H1 (cell line): ENCODE measurements around the gene NHLH2. TPM values are rescaled to one million over a fixed set of nuclear protein-coding genes. Genes with fewer than 3 reads are reported as not detected.
A peak's percentile ranks its signal among the peaks of the same experiment; 100 is the strongest.

ENCODE experiments used
- CTCF ChIA-PET: fragments of 300-600 bp; sonication (Branson Sonifier 250); formaldehyde crosslinking; loops from one replicate; lab custom pipeline; 2021; ENCODE audit not compliant: partially characterized antibody; lab: Charles Lee
- POLR2A ChIA-PET: fragments of 300-600 bp; sonication (Branson Sonifier 250); formaldehyde crosslinking; loops from one replicate; lab custom pipeline; 2021; ENCODE audit warnings: inconsistent platforms; ENCODE audit not compliant: partially characterized antibody; lab: Charles Lee
- DNase-seq, 2 experiments: peaks; one replicate each; pipeline versions ENCODE4 v3.0.0 to v3.0.0-alpha.2; 2010 to 2022; ENCODE audit warnings: low spot score in 2 of 2, low read depth in 1 of 2, mixed read lengths in 1 of 2
- FAIRE-seq: peaks from 2 replicates; lab custom pipeline; 2011; peaks lifted over from hg19 to GRCh38; lab: Jason Lieb, UNC
- H2AFZ ChIP-seq: 2 replicates; pipeline ENCODE4 v1.8.1; 2012; ENCODE audit warnings: low read length, inconsistent platforms
- H2AK5ac ChIP-seq: 2 replicates; pipeline ENCODE4 v1.6.1; 2013; ENCODE audit warnings: low read depth, low read length
- H2BK120ac ChIP-seq: replicated peaks from 2 replicates; pipeline ENCODE3; 2013; ENCODE audit warnings: low read depth, low read length, inconsistent platforms
- H2BK12ac ChIP-seq: 2 replicates; pipeline ENCODE4 v1.6.1; 2013; ENCODE audit warnings: low read depth, low read length
- H2BK15ac ChIP-seq: 2 replicates; pipeline ENCODE4 v1.6.1; 2013; ENCODE audit warnings: low read length
- H2BK20ac ChIP-seq: 2 replicates; pipeline ENCODE4 v1.6.1; 2013; ENCODE audit warnings: low read length
- H2BK5ac ChIP-seq: 2 replicates; pipeline ENCODE4 v1.6.1; 2013; ENCODE audit warnings: low read depth, low read length
- H3K14ac ChIP-seq: 2 replicates; pipeline ENCODE4 v1.6.1; 2013; ENCODE audit warnings: inconsistent platforms; ENCODE audit not compliant: insufficient read length
- H3K18ac ChIP-seq: 2 replicates; pipeline ENCODE4 v1.6.1; 2013; ENCODE audit warnings: low read length; ENCODE audit errors: extremely low read depth
- H3K23ac ChIP-seq: 2 replicates; pipeline ENCODE4 v1.6.1; 2013; ENCODE audit warnings: inconsistent platforms; ENCODE audit not compliant: insufficient read length
- H3K23me2 ChIP-seq: 2 replicates; pipeline ENCODE4 v1.6.1; 2013; ENCODE audit warnings: low read depth, low read length
- H3K27ac ChIP-seq: 2 replicates; pipeline ENCODE4 v1.6.1; 2011; ENCODE audit warnings: low read depth, low read length, inconsistent platforms
- H3K27me3 ChIP-seq, 4 experiments: replicated peaks in 1 of 4; 1 replicate in 1 of 4; 2 replicates in 3 of 4; pipeline versions ENCODE4 v1.6.1 to v1.8.1; 2011 to 2013; ENCODE audit warnings: low read length in 3 of 4, mild to moderate bottlenecking in 3 of 4, inconsistent platforms in 2 of 4, mixed read lengths in 2 of 4, moderate library complexity in 1 of 4; ENCODE audit not compliant: control insufficient read depth in 3 of 4, insufficient read depth in 3 of 4; ENCODE audit errors: extremely low read depth in 1 of 4
- H3K36me3 ChIP-seq, 4 experiments: 2 replicates each; pipeline versions ENCODE4 v1.6.1 to v1.8.1; 2011 to 2013; ENCODE audit warnings: mild to moderate bottlenecking in 4 of 4, low read length in 3 of 4, moderate library complexity in 2 of 4, control low read depth in 1 of 4, inconsistent platforms in 1 of 4; ENCODE audit not compliant: insufficient read depth in 4 of 4, control insufficient read depth in 2 of 4
- H3K4ac ChIP-seq: replicated peaks from 2 replicates; pipeline ENCODE3; 2013; ENCODE audit warnings: low read length, low read depth, mixed read lengths, inconsistent platforms; ENCODE audit not compliant: insufficient read length
- H3K4me1 ChIP-seq, 4 experiments: replicated peaks in 1 of 4; 1 replicate in 1 of 4; 2 replicates in 3 of 4; pipeline versions ENCODE4 v1.6.1 to v1.8.1; 2011 to 2013; ENCODE audit warnings: low read length in 3 of 4, inconsistent platforms in 2 of 4, mixed read lengths in 1 of 4; ENCODE audit not compliant: insufficient read depth in 4 of 4, control insufficient read depth in 3 of 4
- H3K4me2 ChIP-seq, 2 experiments: 2 replicates each; pipeline versions ENCODE4 v1.6.1 to v1.8.1; 2011 to 2013; ENCODE audit warnings: low read depth in 2 of 2, low read length in 2 of 2, control low read depth in 1 of 2, inconsistent platforms in 1 of 2, mild to moderate bottlenecking in 1 of 2; ENCODE audit not compliant: insufficient read depth in 1 of 2
- H3K4me3 ChIP-seq, 4 experiments: fragments of 200-600, 300-600 bp in 1 of 4; sonication (generic), shearing (Covaris generic), sonication (Bioruptor Twin) in 1 of 4; 2 replicates each; pipeline versions ENCODE4 v1.5.1 to v1.8.1; 2011 to 2016; ENCODE audit warnings: low read length in 4 of 4, low read depth in 3 of 4, control low read depth in 2 of 4, inconsistent platforms in 2 of 4, mild to moderate bottlenecking in 2 of 4, mixed read lengths in 1 of 4, moderate library complexity in 1 of 4; ENCODE audit not compliant: insufficient read depth in 2 of 4; ENCODE audit errors: extremely low read depth in 1 of 4
- H3K56ac ChIP-seq: replicated peaks from 2 replicates; pipeline ENCODE3; 2013; ENCODE audit warnings: low read depth, mild to moderate bottlenecking, mixed read lengths, low read length, inconsistent platforms; ENCODE audit not compliant: insufficient read length
- H3K79me1 ChIP-seq: 2 replicates; pipeline ENCODE4 v1.6.1; 2013; ENCODE audit warnings: low read depth, low read length, control low read depth
- H3K79me2 ChIP-seq, 2 experiments: 2 replicates each; pipeline versions ENCODE4 v1.6.1 to v1.8.1; 2012 to 2013; ENCODE audit warnings: low read length in 2 of 2, mild to moderate bottlenecking in 2 of 2, inconsistent platforms in 1 of 2; ENCODE audit not compliant: insufficient read depth in 2 of 2, control insufficient read depth in 1 of 2
- H3K9ac ChIP-seq, 4 experiments: replicated peaks in 1 of 4; 1 replicate in 1 of 4; 2 replicates in 3 of 4; pipeline versions ENCODE4 v1.6.1 to v1.8.1; 2011 to 2013; ENCODE audit warnings: low read depth in 3 of 4, low read length in 3 of 4, control low read depth in 2 of 4, mild to moderate bottlenecking in 2 of 4, moderate library complexity in 2 of 4, inconsistent platforms in 1 of 4; ENCODE audit errors: extremely low read depth in 1 of 4
- H3K9me3 ChIP-seq, 2 experiments: 2 replicates each; pipeline versions ENCODE4 v1.6.1 to v1.8.1; 2012 to 2013; ENCODE audit warnings: mild to moderate bottlenecking in 2 of 2, moderate library complexity in 2 of 2, control low read depth in 1 of 2, inconsistent platforms in 1 of 2, low read depth in 1 of 2, low read length in 1 of 2, mixed read lengths in 1 of 2; ENCODE audit not compliant: insufficient read depth in 2 of 2
- H4K20me1 ChIP-seq, 2 experiments: replicated peaks in 1 of 2; 2 replicates each; pipeline versions ENCODE3 to v1.8.1; 2011 to 2013; ENCODE audit warnings: inconsistent platforms in 2 of 2, low read length in 2 of 2, mild to moderate bottlenecking in 1 of 2; ENCODE audit not compliant: insufficient read depth in 2 of 2, control insufficient read depth in 1 of 2
- H4K5ac ChIP-seq: 2 replicates; pipeline ENCODE4 v1.6.1; 2013; ENCODE audit warnings: low read length, low read depth, mixed read lengths, inconsistent platforms; ENCODE audit not compliant: insufficient read length
- H4K8ac ChIP-seq: 2 replicates; pipeline ENCODE4 v1.8.0; 2013; ENCODE audit warnings: mild to moderate bottlenecking, moderate library complexity, low read length, inconsistent platforms; ENCODE audit not compliant: insufficient read depth; ENCODE audit errors: extremely low read depth
- H4K91ac ChIP-seq: replicated peaks from 2 replicates; pipeline ENCODE3; 2013; ENCODE audit warnings: low read length, mixed read lengths, inconsistent platforms; ENCODE audit not compliant: insufficient read length
- GTF2F1 ChIP-seq: IDR thresholded peaks from 2 replicates; pipeline ENCODE4 v1.6.1; 2012; ENCODE audit warnings: low read depth, low read length, improper control_type of control experiment, borderline replicate concordance
- WGBS, 2 experiments: shearing (Covaris generic) in 1 of 2; methylation state at CpG; one replicate each; pipeline versions ENCODE4 v1.1.6 to v1.1.7; 2013 to 2015; ENCODE audit warnings: low lambda C conversion rate in 2 of 2, mixed read lengths in 2 of 2, inconsistent platforms in 1 of 2, low coverage in 1 of 2, missing lambda C conversion rate in 1 of 2; ENCODE audit not compliant: insufficient replicate concordance in 2 of 2, insufficient coverage in 1 of 2, insufficient read length in 1 of 2; ENCODE audit errors: extremely low coverage in 1 of 2, missing lambda C conversion rate in 1 of 2; 5-methylcytosine and 5-hydroxymethylcytosine counted together
- polyA plus RNA-seq, 7 experiments: library from polyadenylated mRNA; depleted of rRNA in 3 of 7; stranded (reverse) in 5 of 7; unstranded in 2 of 7; fragments of >200 nt in 5 of 7; fragments of 200-250 nt in 2 of 7; gene quantifications; 1 replicate in 5 of 7; 2 replicates in 1 of 7; 4 replicates in 1 of 7; pipeline versions ENCODE4 v1.2.1 to v1.2.3, GENCODE V29; 2011 to 2013; ENCODE audit warnings: missing spikeins in 2 of 7, mixed read lengths in 2 of 7
- total RNA-seq: library from RNA; stranded (reverse); fragmentation: NEBNext Ultra II Directional; extraction: Animal tissue kit (Norgen Biotek cat#: 25700); gene quantifications from 2 replicates; pipeline ENCODE4 v1.2.1, GENCODE V29; 2021

The NHLH2 gene
- total and polyA plus RNA-seq, 2 of the 8 experiments (the other 6 are each of a cell fraction or from before 2014, with no cell fraction given) = 0.92 to 1.1 TPM

- H3K14ac ChIP-seq = no peak overlapping the region
- ChIA-PET CTCF (interaction anchor here (0.5 to 0.6 kb wide), 2 partner anchors 33 to 152 kb away, joined by 3 read pairs; no protein-coding TSS in a partner anchor), POLR2A (interaction anchor here (0.6 to 1.3 kb wide), 3 partner anchors 67 to 140 kb away, joined by 3 to 4 read pairs (median 3); no protein-coding TSS in a partner anchor)
- no peaks in the 10 kb centered on the region for H3K79me1 ChIP-seq
- H3K27me3 ChIP-seq = peaks cover 0 to 18% (median 16%) of the 10 kb centered on the region in 4 experiments; a peak in 6 of 7 replicates
- peak overlapping the region; percentile 69; the same call in 1 of the 2 replicates for H2BK20ac ChIP-seq
- no peak overlapping the region for H2BK120ac ChIP-seq
- 0 out of 2 replicates have a peak overlapping the region, but pooled peaks have one; percentile 48 for H2AFZ ChIP-seq
- H3K18ac ChIP-seq = peak overlapping the region; percentile 98
- FAIRE-seq = no peak
- H2AK5ac ChIP-seq = no peak overlapping the region
- H4K5ac ChIP-seq = peak overlapping the region; percentile 57
- no peaks in the 10 kb centered on the region for H4K20me1 ChIP-seq
- H3K4ac ChIP-seq = peak overlapping the region; percentile 49
- no peaks in the 10 kb centered on the region for H3K36me3 ChIP-seq
- DNase-seq = peak in 1 of 2 experiments; percentile 76
- H3K4me2 ChIP-seq = peak overlapping the region; percentile 93 to 96
- H3K27ac ChIP-seq = no peak overlapping the region
- no peak overlapping the region for H3K23ac ChIP-seq
- peak overlapping the region; percentile 89 for H4K91ac ChIP-seq
- H2BK5ac ChIP-seq = peak overlapping the region; percentile 57; the same call in 1 of the 2 replicates
- 4% methylated on average over 80 of the region's 80 CpGs; no CpG with 5 or more reads in 1 of the 2 experiments for WGBS, 2 experiments
- no peaks in the 10 kb centered on the region for H3K9me3 ChIP-seq
- peak overlapping the region; percentile 88 for H2BK12ac ChIP-seq
- peak overlapping the region; percentile 92 for H4K8ac ChIP-seq
- H3K4me3 ChIP-seq = peak overlapping the region; percentile 56 to 75 (median 62)
- peaks cover 10% of the 10 kb centered on the region; the same call in 1 of the 2 replicates for H3K23me2 ChIP-seq
- no peak overlapping the region for H3K56ac ChIP-seq
- peak overlapping the region; percentile 32; the same call in 1 of the 2 replicates for H2BK15ac ChIP-seq
- H3K79me2 ChIP-seq = no peaks in the 10 kb centered on the region
- H3K4me1 ChIP-seq = peaks cover 0 to 4% (median 2%) of the 10 kb centered on the region in 4 experiments; a peak in 4 of 7 replicates
- peak overlapping the region; percentile 61 to 83 (median 74) for H3K9ac ChIP-seq
- TF ChIP-seq GTF2F1 = no peak
Observed at GRCh38 chr1:115837740-115838421, 3.0 kb downstream of the NHLH2 start.
